Occipital lobe (tissue), 2 donors: ENCODE data around the gene MEG3. TPM values are rescaled to one million over a fixed set of nuclear protein-coding genes. Genes with fewer than 3 reads are reported as not detected.

ENCODE experiments used
- DNase-seq: peaks from one replicate; lab custom pipeline; 2025; lab: John Stamatoyannopoulos, UW
- total RNA-seq: library from RNA; depleted of rRNA; stranded (reverse); fragments of >200 nt; gene quantifications from one replicate; pipeline ENCODE4 v1.2.3, GENCODE V29; 2014

Gene MEG3
- total RNA-seq: 92.5 TPM

DNA sequence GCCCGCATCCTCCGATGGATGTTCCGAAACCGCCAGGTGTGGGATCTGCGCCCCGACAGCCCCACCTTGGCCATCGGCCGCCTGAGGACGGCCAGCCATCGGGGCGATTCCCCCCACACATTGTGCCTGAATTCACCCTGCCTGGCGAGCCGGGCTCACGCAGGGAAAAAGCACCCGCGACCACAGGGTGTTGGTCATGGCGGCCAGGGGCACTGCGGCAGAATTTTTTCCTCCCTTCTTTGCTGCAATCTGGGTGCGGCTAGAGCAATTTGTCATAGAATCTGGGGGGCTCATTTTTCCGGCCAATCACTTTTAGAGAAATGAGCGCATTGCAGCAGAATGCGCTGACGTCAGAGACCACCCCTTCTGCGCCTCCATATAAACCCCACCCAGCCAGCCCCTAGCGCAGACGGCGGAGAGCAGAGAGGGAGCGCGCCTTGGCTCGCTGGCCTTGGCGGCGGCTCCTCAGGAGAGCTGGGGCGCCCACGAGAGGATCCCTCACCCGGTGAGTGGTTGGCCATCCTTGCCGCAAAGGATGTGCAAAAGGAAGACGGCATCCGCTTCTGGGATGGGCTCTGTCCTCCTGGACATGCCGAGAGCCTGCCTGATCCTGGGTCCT is at the start of gene MEG3:
MEG3 (plus strand) TSS at position 406 of the 619 bp plus-strand sequence.
- peak; percentile 47 for DNase-seq

DNA sequence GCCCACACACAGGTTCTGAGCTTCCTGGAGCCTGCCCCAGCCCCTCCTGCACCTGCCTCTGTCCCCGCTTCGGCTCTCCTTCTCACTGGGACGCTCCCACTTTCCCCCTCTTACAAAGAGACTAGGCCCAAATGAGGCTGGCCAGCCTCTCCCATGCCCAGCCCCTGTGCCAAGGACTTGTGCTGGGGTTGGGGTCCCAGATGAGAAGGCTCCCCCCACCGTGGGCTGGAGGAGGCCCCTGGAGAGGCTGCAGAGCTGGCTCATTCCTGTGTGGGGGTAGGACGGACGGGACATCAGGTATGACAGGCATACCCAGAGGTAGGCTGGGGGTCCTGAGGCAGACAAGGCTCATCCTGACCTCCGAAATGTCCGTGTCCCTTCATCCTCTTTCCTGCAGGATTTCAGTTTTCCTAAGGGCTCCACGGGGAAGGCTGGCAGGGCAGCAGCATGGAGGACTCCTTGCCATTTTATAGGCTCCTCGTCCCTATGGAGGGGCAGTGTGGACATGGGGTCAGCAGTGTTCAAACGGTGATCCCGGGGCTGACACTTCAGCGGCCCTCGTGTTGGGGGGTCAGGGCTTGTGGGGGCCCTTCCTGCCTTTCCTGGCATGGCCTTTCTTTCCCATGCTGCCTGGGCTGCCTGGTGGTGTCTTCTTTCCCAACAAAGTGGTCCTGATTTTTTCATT is 49.1 kb upstream of the MEG3 start:
- DNase-seq: no peak

DNA sequence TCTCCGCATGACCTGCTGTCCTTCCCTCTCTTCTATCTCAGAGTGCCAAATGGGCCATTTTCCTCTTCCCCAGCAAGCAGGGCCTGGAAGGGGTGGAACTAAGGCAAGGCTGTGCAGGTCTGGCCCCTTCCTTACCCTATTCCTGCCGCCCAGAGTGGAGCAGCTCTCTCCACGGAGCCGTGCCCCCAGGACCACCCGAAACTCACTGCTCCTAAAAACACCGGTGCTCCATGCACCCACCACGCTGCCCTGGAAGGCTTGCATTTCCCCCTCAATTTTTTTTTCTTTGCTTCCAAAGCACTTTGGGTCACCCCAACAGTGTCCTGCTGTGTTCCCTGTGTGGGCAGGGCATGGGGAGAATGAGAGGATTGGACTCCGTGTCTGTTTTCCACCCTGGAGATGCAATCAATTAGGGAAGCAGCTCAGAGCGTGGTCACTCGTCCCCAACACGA is 48.5 kb upstream of the MEG3 start:
- DNase-seq: no peak

DNA sequence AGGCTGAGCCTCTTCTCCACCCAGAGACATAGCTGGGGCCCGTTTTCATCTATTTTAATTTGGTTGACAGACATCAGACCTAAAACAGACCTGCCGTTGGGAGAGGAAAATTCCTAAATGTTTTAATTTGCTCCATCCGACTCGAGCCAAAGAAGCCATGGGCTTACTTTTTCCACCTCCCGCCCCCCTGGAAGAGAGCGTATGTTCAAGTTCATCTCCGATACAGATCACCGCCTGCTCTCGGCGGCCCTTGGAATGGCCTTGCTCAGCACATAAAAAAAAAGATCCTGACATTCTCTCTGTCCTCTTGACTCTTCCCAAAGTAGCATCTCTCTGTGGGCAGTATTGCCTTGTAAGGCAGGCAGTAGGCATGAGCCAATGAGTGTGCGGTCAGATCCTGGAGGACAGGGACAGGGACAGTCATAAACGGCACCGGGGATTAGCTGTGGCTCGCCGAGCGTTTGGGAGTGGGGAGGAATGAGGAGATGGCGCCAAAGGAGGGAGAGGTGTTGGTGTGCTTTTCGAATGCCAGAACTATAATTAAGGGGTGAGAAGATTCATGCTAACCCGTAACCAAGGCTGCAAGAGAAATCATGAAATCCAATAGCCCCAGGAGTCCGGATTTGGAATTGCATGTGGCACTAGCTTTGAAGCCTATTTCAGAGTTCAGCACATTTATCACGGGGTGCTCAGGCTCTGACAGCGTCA is 47.9 kb upstream of the MEG3 start:
- DNase-seq: no peak

DNA sequence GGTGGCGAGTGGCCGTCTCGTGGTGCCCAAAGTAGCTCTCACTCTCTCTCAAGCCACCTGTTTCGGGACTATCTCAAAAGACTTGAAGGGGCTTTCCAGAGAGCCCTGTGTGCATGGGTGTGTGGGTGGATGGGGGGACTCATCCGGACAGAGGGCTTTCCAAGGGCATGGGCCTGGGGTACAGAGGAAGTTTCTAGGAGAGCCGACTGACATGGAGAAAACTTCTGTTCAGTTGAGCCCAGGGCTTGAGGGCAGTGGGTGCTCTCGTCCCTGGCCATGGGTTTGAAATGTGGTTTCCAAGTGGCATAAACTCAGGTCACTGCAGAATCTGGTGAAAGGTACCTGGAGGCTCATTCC is 47.4 kb upstream of the MEG3 start:
- DNase-seq: no peak

DNA sequence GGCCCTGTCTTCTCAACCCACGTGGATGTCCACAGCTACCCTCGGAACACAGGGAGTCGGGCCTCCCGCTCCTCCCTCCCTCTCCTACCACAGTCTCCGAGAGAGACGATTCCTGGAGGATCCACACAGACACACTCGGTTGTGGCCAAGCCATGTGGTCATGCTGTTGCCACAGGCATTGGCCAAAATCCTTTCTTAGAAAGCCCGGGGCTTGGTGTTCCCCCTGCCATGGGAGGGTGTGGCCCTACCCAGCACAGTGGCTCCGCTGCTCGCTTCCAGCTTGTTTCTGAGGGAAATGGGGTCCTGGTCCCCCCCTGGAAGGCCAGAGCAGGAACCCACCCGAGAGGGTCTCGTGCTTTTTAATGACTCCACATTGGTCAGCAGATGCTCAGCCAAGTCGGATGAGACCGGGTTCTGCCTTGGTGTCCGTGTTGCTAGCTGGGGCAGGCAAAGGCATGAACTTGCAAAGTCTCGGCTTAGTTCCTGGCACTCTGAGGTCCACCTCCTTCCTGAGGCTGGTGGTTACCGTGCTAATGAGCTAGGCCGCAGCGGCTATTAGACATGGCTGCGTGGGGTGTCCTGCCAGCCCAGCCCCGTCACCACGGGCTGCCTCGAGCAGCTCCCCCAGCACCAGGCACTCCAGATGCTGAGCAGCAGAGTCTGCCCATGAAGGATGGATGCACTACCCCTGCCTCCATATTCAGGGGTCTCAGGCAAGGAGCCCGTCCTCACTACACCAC is 46.8 kb upstream of the MEG3 start:
- DNase-seq: no peak

DNA sequence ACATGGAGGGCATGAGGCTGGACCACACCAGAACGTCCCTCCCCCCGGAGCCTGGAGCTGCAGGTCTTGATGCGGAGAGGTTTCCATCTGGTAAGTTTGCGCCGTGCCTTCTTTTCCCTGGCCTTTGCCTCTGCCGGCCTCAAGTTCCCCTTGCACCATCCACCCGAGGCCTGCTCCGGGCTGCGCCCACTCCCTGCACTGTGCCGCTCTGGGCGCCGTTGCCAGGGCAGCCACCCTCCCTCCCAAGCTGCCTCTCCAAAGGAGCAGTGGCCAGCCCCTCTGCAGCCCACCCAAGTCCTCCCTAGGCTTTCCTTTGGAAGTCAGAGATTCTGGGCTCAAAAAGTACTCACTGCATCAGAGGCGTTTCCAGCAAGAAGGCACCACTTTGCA is 46.2 kb upstream of the MEG3 start:
- DNase-seq: no peak

DNA sequence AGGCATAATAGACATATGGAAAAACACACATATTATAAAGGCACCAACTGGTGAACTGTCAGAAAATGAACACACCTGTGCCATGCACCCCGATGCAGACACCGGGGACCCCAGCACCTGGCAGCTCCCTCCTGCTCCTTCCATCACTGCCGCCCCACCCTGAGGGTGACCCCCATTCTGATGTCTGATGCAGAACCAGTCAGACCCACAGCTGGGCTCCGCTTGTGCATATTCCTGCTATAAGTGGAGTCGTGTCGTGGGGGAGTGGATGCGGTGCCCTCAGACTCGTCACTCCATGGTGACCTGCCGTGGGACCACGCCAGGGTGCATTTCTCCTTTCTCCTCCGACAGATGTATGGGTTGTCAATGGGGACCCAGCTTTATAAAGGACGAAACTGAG is 45.7 kb upstream of the MEG3 start:
- no peak for DNase-seq

DNA sequence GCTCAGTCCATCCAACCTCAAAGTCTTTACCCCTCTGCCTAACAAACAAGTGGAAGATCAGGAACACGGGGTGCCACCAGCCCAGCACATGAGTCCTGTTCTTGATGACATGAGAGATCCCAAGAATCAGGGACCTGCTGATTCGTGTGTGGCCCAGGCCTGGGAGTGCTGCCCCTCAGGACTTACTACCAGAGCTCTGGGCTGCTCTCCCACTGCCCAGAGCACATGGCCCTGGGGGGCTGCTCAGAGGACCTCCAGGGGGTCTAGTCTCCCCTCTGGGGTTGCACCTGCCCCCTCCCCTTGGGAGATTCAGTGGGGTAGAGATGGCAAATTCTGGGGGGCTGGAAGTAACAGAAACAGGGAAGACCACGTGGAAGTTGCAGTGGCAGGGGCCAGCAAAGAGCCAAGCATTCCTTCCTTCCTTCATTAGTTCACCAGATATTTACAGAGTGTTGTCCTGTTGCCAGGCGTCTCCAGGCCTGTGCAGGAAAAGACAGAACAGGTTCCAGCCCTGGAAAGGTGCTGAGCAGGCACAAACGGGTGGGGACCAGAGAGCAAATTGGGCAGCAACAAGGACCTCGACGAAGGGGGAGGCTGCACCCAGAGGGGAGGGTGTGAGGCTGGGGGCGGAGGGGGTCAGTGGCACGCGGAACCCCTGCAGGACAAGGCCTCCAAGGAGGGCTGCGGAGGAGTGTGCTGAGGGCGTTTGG is 45.1 kb upstream of the MEG3 start:
- no peak for DNase-seq

DNA sequence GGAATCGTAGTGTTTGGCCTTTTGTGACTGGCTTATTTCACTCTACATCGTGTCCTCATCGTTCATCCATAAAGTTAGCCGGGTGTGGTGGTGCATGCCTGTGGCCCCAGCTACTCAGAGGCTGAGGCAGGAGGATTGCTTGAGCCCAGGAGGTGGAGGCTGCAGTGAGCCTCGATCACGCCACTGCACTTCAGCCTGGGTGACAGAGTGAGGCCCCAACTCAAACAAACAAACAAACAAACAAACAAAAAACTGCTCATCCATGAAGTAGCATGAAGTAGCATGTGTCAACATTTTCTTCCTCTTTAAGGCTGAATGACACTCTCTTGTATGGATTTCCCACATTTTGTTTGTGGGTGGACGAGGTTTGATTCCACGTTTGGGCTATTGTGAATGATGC is 44.0 kb upstream of the MEG3 start:
- DNase-seq: no peak

DNA sequence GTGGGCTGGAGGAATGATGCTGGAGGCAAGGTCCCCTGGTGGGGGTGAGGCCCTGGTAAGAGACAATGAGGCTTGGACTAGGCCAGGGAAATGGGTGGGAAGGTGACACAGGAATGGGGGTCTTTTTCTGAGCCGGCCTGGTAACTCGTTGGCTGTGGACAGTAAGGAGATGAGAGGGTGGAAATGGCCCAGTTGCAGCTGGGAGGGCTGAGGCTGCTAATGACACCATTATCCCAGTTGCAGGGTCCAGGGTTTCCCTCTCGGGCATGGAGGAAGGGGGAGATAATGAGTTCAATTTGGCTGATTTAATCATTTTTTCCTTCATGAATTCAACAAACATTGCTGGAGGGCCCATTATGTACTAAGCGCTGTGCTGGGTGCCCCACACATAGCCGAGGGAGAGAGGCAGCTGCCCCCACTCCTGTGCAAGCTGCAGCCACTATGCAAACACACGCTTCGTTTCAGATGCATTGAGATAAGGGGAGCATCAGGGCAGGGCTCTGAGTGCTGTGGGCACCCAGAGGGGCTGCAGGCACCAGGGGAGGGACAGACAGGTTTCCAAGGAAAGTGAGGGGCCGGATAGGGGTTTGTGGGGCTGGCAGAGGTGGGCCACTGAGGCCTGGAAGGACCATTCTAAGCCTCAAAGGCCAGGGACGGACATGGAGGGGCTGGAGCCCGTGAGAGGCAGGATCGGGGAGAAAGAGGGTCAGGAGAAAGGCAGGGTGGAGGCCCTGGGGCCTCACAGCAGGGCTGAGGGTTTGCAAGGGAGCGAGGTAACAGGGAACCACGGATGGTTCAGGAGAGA is 43.2 kb upstream of the MEG3 start:
- no peak for DNase-seq

DNA sequence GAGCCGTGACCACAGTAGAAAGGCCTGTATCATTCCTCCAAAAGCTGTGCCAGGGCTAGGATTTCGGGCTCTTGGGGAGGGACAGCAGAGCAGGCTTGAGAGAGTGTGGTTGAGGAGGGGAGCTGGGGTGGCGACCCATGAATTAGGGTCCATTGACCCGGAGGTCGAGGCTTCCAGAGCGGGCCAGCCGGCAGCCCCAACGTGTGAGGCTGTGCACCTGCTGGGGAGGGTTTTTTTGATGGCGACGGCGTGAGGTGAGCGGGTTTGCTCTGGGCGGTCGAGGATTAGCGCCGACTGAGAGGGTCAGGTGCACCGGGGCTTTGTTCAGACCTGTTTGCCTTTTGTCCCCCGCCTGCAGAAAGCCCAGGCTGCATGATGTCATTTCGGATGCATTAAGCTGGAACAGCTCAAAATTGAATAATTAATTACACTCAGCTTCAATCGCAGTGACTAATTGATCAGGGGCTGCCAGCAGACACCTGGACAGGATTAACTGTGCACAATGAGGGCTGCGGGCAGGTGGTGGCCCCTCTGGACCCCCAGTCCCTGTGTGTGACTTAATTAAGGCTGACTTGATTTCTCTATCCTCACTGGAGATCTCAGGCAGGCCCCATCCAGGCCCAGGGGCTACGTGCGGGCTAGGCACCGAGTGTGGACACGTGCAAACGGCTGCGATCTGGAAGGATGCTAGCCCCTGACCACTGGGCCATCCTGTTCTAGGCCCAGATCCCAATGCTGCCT is 42.1 kb upstream of the MEG3 start:
- DNase-seq: no peak

DNA sequence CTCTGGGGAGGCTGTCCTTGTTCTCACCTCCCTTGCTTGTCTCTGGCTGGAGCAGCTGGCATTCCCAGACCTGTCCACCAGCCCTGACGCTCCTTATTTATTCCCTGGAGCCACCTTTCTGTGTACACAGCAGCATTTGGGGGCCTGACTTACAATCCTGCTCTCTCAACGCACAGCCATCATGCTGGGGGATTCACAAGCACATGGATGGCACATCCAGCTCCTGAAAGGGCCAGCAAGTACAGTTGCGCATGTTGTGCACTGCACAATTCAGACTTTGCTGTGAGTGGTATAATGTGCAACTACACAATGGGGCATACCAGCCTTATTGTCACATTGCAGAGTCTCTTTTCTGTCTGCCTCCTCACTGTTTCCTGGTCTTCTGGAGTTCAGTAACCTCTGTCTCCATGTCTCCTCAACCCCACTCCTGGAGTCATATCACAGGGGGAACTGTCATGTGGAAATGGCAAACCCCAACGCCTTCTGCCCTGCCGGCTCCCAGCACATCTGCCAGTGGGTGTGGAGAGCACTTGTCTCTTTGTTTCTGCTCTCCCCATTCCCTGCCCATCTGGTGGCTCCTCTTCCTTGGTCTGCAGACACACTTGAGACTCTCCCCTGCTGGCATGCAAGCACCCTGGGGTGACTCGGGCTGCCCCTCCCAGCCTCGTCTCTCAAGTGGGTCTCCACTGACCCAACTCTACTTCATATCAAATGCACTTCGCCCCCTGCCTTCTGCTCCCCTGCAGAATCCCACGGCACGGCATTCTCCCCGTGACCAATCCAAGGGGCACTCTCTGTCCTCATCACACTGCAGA is 41.2 kb upstream of the MEG3 start:
- no peak for DNase-seq

DNA sequence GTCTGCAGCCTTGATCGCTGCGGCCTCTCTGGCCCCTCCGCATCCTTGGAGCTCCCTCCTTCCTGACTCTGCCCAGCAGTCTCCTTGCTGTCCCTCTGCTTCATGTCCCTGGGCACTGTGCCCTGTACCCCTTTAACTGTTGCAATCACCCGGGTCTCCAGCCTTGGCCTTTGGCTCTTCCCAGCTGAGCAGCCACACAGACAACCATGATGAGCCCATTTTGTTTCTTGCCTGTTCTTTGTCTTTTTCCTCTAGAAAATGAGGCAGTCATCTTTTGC is 40.6 kb upstream of the MEG3 start:
- no peak for DNase-seq

DNA sequence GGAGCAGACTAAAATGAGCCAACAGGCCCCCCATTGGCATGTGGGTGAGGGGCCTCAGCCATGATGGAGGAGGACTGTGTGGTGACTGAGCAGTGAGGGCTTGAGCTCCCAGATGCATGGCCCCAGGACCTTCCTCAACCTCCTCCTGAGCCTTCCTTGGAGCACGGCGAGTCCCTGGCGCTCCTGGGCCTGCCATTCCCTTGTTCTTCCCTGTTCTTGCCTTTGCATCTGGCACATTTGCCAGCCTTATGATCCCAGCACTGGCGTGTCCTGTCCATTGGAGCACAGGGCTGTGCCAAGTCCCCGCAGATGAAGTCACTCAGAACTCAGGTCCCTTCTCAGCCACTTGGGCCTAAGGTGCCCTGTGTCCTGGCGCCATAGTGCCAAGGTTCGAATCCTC is 40.3 kb upstream of the MEG3 start:
- no peak for DNase-seq

DNA sequence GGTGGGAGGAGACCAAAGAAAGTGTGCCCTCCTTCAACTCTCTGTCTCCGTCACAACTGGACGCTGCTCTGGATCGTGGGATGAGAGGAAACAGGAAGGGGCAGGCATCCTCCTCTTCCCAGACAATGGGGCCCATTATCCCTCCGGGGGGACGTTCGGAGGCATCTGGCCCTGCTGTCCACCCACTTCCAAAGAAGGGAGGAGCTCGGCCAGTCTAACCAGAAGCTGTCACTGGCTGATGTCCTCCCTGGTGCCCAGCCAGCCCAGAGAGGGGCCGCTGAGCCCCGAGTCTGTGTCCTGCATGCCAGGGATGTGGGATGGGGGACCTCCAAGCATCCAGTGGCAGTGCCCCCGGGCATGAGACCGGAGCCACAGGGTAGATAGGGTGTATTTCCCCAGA is 39.8 kb upstream of the MEG3 start:
- DNase-seq: no peak

DNA sequence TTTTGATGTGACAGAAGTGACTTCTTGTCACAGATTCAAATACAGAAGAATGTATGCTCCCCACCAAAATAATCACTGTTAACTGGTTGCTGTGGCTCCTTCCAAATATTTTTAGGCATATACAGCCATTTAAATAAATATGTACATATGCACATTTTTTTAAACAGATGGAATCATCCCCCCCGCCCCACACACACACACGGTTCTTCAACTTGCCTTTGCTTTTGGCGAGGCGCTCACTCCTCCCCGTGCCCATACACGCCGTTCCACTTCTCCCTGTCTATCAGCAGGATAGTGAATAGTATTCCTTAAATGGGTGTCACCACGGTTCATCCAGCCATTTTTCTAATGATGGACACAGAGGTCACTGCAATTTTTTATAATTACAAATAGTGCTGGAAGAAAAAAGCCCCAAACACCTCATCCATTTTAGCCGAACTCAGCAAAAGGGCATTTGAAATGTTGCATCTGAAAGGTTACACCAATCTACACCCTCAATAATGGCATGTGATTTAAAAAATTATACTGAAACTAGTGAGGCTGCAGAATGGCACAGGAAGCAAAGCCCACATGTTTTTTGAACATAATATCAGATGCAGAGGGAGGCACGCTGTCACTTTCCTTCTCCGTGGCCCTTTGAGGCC is 39.2 kb upstream of the MEG3 start:
- no peak for DNase-seq

DNA sequence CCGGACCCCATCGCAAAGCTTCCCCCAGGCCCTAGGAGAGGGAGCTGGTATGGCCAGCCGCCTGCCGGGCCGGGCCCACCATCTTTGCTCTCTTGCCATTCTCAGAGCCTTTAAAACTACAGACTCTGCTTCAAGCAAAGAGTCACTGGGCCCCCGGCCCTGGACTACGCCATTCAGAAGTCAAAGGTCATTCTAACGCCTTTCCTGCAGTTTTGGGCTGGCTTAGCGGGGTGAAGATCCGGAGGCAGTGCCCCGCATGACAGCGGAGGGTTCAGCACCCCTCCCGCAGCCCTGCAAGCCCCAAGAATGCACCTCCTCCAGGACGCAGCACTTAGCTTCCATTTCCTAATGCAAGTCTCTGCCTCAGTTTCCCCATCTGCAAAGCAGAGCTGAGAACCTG is 38.3 kb upstream of the MEG3 start:
- DNase-seq: no peak

DNA sequence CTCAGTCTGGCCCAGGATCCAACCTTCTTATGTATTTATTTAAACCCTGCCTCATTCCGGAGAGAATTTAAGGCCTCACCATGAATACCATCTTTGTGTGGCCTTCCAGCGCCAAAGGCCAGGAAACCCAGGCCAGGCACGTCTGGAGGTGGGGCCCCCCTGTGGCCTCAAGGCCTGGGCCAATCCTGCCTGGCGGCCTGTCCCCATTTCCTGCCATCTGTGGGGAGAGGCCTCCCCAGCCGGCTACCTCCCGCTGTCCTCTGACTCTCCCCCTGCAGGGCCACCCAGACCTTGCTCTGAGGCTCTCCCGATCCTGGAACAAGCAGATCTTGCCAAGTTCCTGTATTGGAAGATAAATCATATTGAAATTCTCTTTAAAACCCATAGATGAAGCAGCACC is 37.4 kb upstream of the MEG3 start:
- DNase-seq: no peak
